ENCODE data around the gene TMEM151B. TPM values are rescaled to one million over a fixed set of nuclear protein-coding genes. Genes with fewer than 3 reads are reported as not detected.
"Not testable (repeated sequence)": the region's sequence is repeated elsewhere in the genome, so short reads cannot be mapped to it uniquely, and the experiment has no call there.

Gene TMEM151B
- polyA plus RNA-seq, 12 donors = 0.15 to 2.8 (median 0.38) TPM; not detected in 2

DNA sequence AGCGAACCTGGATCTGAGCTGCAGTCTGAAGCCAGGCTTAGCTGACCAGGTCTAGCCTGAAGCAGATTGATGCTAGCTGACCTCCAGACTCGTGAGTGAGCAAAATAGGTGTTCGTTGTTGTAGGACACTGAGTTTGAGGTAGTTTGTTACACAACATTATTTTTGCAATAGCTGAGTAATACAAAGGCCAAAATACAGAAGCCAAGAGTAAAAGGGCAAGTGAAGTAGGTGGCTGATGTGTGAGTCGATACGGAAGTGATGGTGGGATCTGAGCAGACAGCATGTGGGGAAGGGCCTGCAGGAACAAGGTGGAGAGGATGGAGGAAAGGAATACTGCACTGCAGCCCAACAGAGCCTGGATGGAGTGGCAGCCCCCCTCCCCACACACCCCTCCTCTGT is 63.7 kb downstream of the TMEM151B start:
- no peak for DNase-seq

DNA sequence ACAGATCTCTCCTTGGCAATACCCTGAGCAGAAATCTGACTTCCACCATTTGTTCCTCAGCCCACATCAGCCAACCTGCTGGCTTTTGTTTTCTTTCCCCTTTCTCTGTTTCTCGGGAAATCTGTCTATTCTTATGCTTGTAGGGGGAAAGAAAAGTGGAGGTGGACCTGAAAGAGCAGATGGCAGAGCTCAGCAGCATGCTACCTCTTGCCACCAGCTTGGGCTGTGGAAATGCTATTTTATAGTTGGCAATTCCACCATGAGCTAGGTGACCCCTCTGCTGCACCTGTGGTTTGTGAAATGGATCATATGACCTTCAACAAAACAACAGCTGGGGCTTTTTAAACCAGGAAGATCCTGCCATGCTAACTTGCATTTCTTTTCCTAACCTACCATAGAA is 65.4 kb downstream of the TMEM151B start:
- no peak for DNase-seq

- DNase-seq = peak; percentile 68
These were observed 68.2 kb downstream of the TMEM151B start for GRCh38 chr6:44338228-44339122.

GRCh38 chr6:44339301-44339700 is 69.1 kb downstream of the TMEM151B start:
- no peak for DNase-seq

- no peak for DNase-seq
These were observed 69.7 kb downstream of the TMEM151B start for GRCh38 chr6:44339763-44340625.

DNA sequence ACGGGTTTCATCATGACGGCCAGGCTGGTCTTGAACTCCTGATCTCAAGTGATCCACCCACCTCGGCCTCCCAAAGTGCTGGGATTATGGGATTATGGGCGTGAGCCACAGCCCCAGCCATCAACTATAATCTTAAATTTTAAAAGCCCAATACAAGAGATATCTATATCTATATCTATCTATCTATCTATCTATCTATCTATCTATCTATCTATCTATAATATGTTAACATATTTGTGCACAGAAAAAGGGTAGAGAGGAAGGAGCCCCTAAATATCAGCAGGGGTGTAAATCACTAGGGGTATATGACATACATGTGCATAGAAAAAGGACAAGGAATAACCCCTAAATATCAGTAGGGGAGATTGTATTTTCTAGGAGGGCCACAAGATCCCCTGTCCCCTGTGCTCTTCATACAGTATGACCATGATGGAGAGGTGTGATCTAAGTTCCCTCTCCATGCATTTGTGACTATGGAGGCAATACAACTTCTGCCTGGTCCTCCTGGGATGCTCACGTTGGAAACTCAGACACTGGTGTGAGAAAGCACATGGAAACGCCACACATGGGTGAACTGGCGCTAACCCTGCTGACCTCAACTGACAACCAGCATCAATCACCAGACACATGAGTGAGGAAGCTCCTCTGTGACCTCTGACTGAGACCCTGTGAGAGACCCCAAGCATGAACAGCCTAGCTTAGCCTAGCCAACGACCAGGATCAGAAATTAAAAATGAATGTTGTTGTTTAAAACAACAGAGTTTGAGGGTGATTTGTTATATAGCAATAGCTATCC is 71.0 kb downstream of the TMEM151B start:
- DNase-seq = no peak

DNA sequence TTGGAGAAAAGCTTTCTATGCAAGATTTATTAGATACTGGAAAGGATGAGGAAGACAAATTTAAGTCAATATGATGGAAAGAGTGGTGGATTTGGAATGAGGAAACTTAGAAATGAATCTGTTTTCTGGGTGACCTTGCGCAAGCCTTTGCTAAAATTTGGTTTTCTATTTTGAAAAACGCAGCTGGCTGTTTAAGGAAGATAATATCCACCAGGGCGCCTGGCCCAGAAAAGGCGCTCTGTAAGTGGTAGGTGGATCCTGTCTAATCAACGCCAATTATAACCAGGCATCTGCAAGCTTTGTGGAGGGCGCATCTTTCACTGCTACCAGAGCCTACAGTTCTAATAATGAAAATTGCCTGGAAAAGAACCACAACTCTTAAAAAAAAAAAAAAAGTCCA is 71.8 kb downstream of the TMEM151B start:
- DNase-seq = no peak

DNA sequence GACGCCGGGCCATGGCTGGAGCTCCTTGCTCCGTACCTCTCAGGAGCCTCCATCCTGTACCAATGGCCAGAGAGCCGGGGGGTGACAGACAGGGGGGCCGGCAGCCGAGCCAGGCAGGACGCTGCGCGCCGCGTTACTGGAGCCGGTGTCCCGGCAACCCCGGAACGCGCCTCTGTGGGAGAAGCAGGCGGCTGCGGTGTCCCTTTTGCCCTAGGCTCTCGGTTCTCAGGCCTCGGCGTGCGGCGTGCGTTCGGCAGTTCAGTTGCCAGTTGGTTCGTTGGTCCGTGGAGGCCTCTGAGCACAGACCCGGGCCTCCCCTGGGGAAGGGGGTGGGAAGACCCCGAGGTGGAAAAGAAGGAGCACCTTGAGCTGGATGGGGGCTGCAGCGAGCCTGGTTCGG is 72.2 kb downstream of the TMEM151B start, which contains the start of gene SPATS1:
TSS of gene SPATS1 (plus strand) at position 162 of the 400 bp plus-strand sequence. CDS start 446 bp downstream, outside the sequence.
- DNase-seq = no peak

DNA sequence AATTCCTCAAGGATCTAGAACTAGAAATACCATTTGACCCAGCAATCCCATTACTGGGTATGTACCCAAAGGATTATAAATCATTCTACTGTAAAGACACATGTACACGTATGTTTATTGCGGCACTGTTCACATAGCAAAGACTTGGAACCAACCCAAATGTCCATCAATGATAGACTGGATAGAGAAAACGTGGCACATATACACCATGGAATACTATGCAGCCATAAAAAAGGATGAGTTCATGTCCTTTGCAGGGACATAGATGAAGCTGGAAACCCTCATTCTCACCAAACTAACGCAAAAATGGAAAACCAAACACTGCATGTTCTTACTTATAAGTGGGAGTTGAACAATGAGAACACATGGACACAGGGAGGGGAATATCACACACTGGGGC is 76.6 kb downstream of the TMEM151B start:
- DNase-seq = not testable (repeated sequence)

- DNase-seq = no peak
These were observed 79.8 kb downstream of the TMEM151B start for GRCh38 chr6:44349904-44350649.

DNA sequence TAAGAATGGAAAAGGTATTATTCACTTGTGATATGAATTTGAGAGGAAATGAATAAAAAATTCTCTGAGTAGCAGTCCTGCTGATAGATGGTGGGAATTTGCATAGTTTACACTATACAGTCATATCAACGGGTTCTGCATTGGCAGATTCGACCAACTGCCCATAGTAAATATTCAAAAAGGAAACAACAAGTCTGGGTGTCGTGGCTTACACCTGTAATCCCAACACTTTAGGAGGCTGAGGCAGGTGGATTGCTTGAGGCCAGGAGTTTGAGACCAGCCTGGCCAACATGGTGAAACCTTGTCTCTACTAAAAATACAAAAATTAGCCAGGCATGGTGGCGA is 80.4 kb downstream of the TMEM151B start:
- DNase-seq = not testable (repeated sequence)

DNA sequence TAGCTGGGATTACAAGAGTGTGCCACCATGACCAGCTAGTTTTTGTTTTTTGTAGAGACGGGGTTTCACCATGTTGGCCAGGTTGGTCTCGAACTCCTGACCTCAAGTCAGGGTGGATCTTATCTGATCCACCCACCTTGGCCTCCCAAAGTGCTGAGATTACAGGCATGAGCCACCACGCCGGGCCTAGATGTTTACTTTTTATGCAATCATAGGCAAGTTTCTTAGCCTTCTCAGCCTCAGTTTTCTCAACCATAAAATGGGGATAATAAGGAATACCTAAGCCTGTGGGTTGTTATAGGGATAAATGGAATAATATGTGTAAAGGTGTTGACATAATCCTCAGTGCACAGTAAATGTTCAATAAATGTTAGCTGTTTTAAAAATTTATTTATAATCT is 82.0 kb downstream of the TMEM151B start:
- no peak for DNase-seq

- no peak for DNase-seq
These were observed 83.1 kb downstream of the TMEM151B start for GRCh38 chr6:44353336-44353735.

DNA sequence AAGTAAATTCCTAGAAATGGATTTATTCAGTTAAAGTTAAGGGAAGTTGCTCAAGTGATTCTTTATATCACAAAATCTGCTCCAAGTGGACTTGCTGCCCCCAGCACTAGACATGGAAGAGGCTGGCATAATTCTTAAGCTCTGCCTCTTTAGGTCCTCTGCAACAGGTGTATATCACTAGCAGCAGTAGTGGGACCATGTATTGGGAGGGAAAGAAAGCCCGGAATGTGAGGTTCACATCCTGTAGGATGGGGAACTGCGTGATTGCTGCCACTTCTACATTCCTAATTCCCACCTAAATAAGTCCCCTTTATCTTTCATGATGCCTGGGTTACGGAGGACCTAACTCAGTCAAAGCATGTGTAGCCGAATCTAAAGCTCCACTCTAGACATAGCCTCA is 85.4 kb downstream of the TMEM151B start:
- DNase-seq = no peak

DNA sequence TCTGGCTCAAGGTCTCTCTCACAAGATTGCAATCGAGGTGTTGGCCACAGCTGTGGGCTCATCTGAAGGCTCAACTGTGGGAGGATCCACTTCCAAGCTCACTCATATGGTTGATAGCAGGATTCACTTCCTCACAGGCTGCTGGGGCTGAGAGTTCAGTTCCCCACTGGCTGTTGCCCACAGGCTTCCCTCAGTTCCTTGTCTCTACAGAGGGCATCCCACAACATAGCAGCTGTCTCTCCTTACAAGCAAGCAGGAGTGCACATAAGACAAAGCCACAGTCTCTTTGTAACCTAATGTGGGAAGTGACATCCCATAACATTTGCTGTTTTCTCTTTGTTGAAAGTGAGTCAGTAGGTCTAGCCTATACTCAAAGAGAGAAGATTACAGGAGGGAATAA is 86.2 kb downstream of the TMEM151B start:
- no peak for DNase-seq

Other genes starting within 250 kb of the TMEM151B start
- gene MRPL14, start 143.0 kb upstream of the TMEM151B start, polyA plus RNA-seq (ENCODE audit: insufficient read length in 12 of 12) = 10 to 100 TPM in 11 of 12 donors, not detected in 1; 25.5 to 46.2 (median 30.6) TPM
- gene TMEM63B, start 142.9 kb upstream of the TMEM151B start, polyA plus RNA-seq (ENCODE audit: insufficient read length in 12 of 12) = 10 to 100 TPM in 11 of 12 donors, not detected in 1; 13.4 to 37.5 (median 17.9) TPM
- under 1 TPM in 10 of 12 donors, not detected in 2; 0.14 to 0.46 (median 0.29) TPM for gene CAPN11, start 111.6 kb upstream of the TMEM151B start, polyA plus RNA-seq (ENCODE audit: insufficient read length in 12 of 12)
- 10 to 100 TPM in 9 of 12 donors, 1 to 10 TPM in 1, not detected in 2; 7.9 to 28.6 (median 18.8) TPM for gene MYMX, start 53.5 kb upstream of the TMEM151B start, polyA plus RNA-seq (ENCODE audit: insufficient read length in 12 of 12)
- gene SLC29A1, start 46.9 kb upstream of the TMEM151B start, polyA plus RNA-seq (ENCODE audit: insufficient read length in 12 of 12) = 10 to 100 TPM in 11 of 12 donors, not detected in 1; 55.1 to 90.8 (median 73.6) TPM
- 1,000 to 10,000 TPM in 3 of 12 donors, 100 to 1,000 TPM in 8, not detected in 1; 766 to 1,134 (median 924) TPM for gene HSP90AB1, start 23.3 kb upstream of the TMEM151B start, polyA plus RNA-seq (ENCODE audit: insufficient read length in 12 of 12)
- 10 to 100 TPM in 11 of 12 donors, not detected in 1; 26.4 to 41.9 (median 30.6) TPM for gene SLC35B2, start 12.9 kb upstream of the TMEM151B start, polyA plus RNA-seq (ENCODE audit: insufficient read length in 12 of 12)
- gene NFKBIE, start 4.9 kb upstream of the TMEM151B start, polyA plus RNA-seq (ENCODE audit: insufficient read length in 12 of 12) = 1 to 10 TPM in 11 of 12 donors, not detected in 1; 3.1 to 9.2 (median 4.5) TPM
- 10 to 100 TPM in 1 of 12 donors, 1 to 10 TPM in 10, not detected in 1; 7.4 to 13.8 (median 8.7) TPM for gene AARS2, start 42.9 kb downstream of the TMEM151B start, polyA plus RNA-seq (ENCODE audit: insufficient read length in 12 of 12)
- gene SPATS1, start 72.2 kb downstream of the TMEM151B start, polyA plus RNA-seq (ENCODE audit: insufficient read length in 12 of 12) = not detected
- 10 to 100 TPM in 11 of 12 donors, not detected in 1; 16.6 to 31.1 (median 28.8) TPM for gene CDC5L, start 117.3 kb downstream of the TMEM151B start, polyA plus RNA-seq (ENCODE audit: insufficient read length in 12 of 12)

All from muscle of arm (tissue), 12 donors.